ENCODE data around the gene CDC42BPA.

DNA sequence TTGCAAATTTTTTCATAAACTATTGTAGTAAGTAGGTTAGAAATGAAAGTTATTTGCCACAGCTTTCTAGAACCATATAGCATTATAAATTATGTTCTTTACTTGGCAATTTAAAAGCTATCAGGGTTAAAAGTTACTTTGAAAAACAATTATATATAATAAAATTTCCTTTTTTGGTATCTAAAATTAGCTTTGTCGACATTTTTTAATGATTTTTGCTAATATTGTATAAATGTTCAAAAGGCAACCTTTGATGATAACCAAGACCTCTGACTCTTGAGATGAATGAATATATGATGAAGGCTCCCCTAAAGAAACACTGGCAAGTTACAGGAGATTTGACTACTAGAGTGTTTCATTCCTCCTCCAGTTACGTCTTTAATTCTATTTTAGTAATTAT lies 121.2 kb downstream of the CDC42BPA start:
- TF ChIP-seq, protein P1, sequence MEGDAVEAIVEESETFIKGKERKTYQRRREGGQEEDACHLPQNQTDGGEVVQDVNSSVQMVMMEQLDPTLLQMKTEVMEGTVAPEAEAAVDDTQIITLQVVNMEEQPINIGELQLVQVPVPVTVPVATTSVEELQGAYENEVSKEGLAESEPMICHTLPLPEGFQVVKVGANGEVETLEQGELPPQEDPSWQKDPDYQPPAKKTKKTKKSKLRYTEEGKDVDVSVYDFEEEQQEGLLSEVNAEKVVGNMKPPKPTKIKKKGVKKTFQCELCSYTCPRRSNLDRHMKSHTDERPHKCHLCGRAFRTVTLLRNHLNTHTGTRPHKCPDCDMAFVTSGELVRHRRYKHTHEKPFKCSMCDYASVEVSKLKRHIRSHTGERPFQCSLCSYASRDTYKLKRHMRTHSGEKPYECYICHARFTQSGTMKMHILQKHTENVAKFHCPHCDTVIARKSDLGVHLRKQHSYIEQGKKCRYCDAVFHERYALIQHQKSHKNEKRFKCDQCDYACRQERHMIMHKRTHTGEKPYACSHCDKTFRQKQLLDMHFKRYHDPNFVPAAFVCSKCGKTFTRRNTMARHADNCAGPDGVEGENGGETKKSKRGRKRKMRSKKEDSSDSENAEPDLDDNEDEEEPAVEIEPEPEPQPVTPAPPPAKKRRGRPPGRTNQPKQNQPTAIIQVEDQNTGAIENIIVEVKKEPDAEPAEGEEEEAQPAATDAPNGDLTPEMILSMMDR (IDR thresholded peaks at IDR 0.05): no peak
- no peak for TF ChIP-seq POLR2A (IDR thresholded peaks at IDR 0.05)
- TF ChIP-seq POLR2AphosphoS5 (IDR thresholded peaks at IDR 0.05): no peak

Measured in stomach (tissue), 4 donors.